ENCODE data around the gene HIF1A.
"Not testable (repeated sequence)": the region's sequence is repeated elsewhere in the genome, so short reads cannot be mapped to it uniquely, and the experiment has no call there.

The HIF1A gene

GRCh38 chr14:61749867-61750266 lies 54.6 kb downstream of the HIF1A start:
- DNase-seq, result no peak

- DNase-seq, result peak; percentile 95
Measured at GRCh38 chr14:61750708-61751474, 55.6 kb downstream of the HIF1A start.

GRCh38 chr14:61751475-61751989 lies 56.2 kb downstream of the HIF1A start:
- no peak for DNase-seq

GRCh38 chr14:61752626-61753025 lies 57.3 kb downstream of the HIF1A start:
- no peak for DNase-seq

GRCh38 chr14:61753631-61754030 lies 58.3 kb downstream of the HIF1A start:
- DNase-seq, result peak; percentile 44

GRCh38 chr14:61754627-61755381 lies 59.5 kb downstream of the HIF1A start:
- DNase-seq, result no peak

GRCh38 chr14:61755382-61755742 lies 60.0 kb downstream of the HIF1A start:
- not testable (repeated sequence) for DNase-seq

- no peak for DNase-seq
Measured at GRCh38 chr14:61756135-61756534, 60.8 kb downstream of the HIF1A start.

- no peak for DNase-seq
Measured at GRCh38 chr14:61759878-61760277, 64.6 kb downstream of the HIF1A start.

GRCh38 chr14:61761557-61761956 lies 66.2 kb downstream of the HIF1A start:
- DNase-seq, result no peak

- peak; percentile 99 for DNase-seq
Measured at GRCh38 chr14:61761959-61762786, 66.9 kb downstream of the HIF1A start, which contains the start of gene SNAPC1. Gene SNAPC1 (plus strand): TSS chr14:61762420. CDS start chr14:61762461, 41 bp downstream.

- DNase-seq, result no peak
Measured at GRCh38 chr14:61764342-61765122, 69.2 kb downstream of the HIF1A start.

GRCh38 chr14:61765225-61765943 lies 70.1 kb downstream of the HIF1A start:
- DNase-seq, result no peak

GRCh38 chr14:61766151-61766550 lies 70.8 kb downstream of the HIF1A start:
- DNase-seq, result no peak

- no peak for DNase-seq
Measured at GRCh38 chr14:61768240-61768639, 72.9 kb downstream of the HIF1A start.

GRCh38 chr14:61769893-61770292 lies 74.6 kb downstream of the HIF1A start:
- no peak for DNase-seq

GRCh38 chr14:61774861-61775260 lies 79.5 kb downstream of the HIF1A start:
- DNase-seq, result no peak

GRCh38 chr14:61780125-61780524 lies 84.8 kb downstream of the HIF1A start:
- DNase-seq, result no peak

GRCh38 chr14:61797309-61797708 lies 102.0 kb downstream of the HIF1A start:
- no peak for DNase-seq

All from hematopoietic multipotent progenitor cell treated with erythropoietin and hydrocortisone succinate and interleukin-3 and kit ligand, for 4 days (in vitro differentiated cells).